Measurements from ENCODE around the gene TPST2.

The TPST2 gene

GRCh38 chr22:26525946-26526564 is 63.9 kb downstream of the TPST2 start:
- Histone ChIP-seq H3K4me1 (ENCODE audit: insufficient read depth, insufficient read length) (no peaks in the 10 kb centered on the region), H3K9ac (ENCODE audit: insufficient read length, low read depth) (no peak overlapping the region), H3K4me3 (ENCODE audit: insufficient read length, low read depth) (no peak overlapping the region), H3K9me3 (ENCODE audit: insufficient read depth, low read length) (no peaks in the 10 kb centered on the region), H3K27me3 (ENCODE audit: insufficient read depth, insufficient read length) (no peaks in the 10 kb centered on the region), H3K36me3 (ENCODE audit: insufficient read depth, insufficient read length, low read length) (peaks cover 47% of the 10 kb centered on the region)
- TF ChIP-seq YY1 (IDR thresholded peaks at IDR 0.05; ENCODE audit: insufficient read depth, insufficient read length) (no peak), ZNF274 (IDR thresholded peaks at IDR 0.05; ENCODE audit: low read depth, low read length) (no peak), SUZ12 (IDR thresholded peaks at IDR 0.05; ENCODE audit: extremely low read depth, insufficient read depth, insufficient read length) (no peak)
- DNase-seq (ENCODE audit: low read depth, low spot score), result no peak

DNA sequence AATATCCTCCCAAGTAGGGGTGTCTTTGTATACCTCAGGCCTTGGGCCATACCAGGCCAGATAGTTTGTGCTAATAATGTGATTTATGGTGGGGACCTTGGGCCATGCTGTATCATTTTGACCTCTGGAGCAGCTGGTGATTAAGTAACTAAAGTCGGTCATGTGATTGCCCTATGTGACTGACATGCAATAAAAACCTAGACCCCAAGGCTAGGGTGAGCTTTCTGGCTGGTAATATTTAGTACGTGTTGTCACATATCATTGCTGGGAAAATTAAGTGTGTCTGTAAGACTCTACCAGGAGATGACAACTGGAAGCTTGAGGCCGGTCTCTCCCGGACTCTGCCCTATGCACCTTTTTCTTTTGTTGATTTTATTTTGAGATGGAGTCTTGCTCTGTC is 65.1 kb downstream of the TPST2 start:
- Histone ChIP-seq H3K4me3 (ENCODE audit: insufficient read length, low read depth) (no peak overlapping the region), H3K36me3 (ENCODE audit: insufficient read depth, insufficient read length, low read length) (peaks cover 44% of the 10 kb centered on the region), H3K9me3 (ENCODE audit: insufficient read depth, low read length) (no peaks in the 10 kb centered on the region), H3K4me1 (ENCODE audit: insufficient read depth, insufficient read length) (no peaks in the 10 kb centered on the region), H3K9ac (ENCODE audit: insufficient read length, low read depth) (no peak overlapping the region), H3K27me3 (ENCODE audit: insufficient read depth, insufficient read length) (no peaks in the 10 kb centered on the region)
- TF ChIP-seq ZNF274 (IDR thresholded peaks at IDR 0.05; ENCODE audit: low read depth, low read length) (no peak), SUZ12 (IDR thresholded peaks at IDR 0.05; ENCODE audit: extremely low read depth, insufficient read depth, insufficient read length) (no peak), YY1 (IDR thresholded peaks at IDR 0.05; ENCODE audit: insufficient read depth, insufficient read length) (no peak)
- DNase-seq (ENCODE audit: low read depth, low spot score), result no peak

DNA sequence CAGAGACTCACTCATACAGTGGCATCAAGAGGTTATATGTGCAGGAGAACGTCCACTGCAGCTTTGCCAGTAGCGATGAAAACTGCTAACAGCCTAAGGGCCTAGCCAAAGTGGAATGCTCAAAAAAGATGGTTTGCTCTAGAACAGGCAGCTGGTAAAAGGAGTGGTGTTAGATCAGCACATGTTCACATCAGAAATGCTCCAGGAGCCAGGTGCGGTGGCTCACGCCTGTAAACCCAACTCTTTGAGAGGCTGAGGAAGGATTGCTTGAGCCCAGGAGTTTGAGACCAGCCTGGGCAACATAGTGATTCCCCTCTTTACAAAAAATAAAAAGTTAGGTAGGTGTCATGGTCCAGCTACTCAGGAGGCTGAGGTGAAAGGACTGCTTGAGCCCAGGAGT is 67.3 kb downstream of the TPST2 start:
- H3K4me1 ChIP-seq (ENCODE audit: insufficient read depth, insufficient read length), result no peaks in the 10 kb centered on the region
- no peak overlapping the region for H3K9ac ChIP-seq (ENCODE audit: insufficient read length, low read depth)
- TF ChIP-seq YY1 (IDR thresholded peaks at IDR 0.05; ENCODE audit: insufficient read depth, insufficient read length) (no peak), SUZ12 (IDR thresholded peaks at IDR 0.05; ENCODE audit: extremely low read depth, insufficient read depth, insufficient read length) (no peak), ZNF274 (IDR thresholded peaks at IDR 0.05; ENCODE audit: low read depth, low read length) (no peak)
- H3K36me3 ChIP-seq (ENCODE audit: insufficient read depth, insufficient read length, low read length), result peaks cover 25% of the 10 kb centered on the region
- H3K9me3 ChIP-seq (ENCODE audit: insufficient read depth, low read length), result no peaks in the 10 kb centered on the region
- DNase-seq (ENCODE audit: low read depth, low spot score), result no peak
- H3K4me3 ChIP-seq (ENCODE audit: insufficient read length, low read depth), result no peak overlapping the region
- no peaks in the 10 kb centered on the region for H3K27me3 ChIP-seq (ENCODE audit: insufficient read depth, insufficient read length)

GRCh38 chr22:26522012-26522411 is 67.9 kb downstream of the TPST2 start:
- Histone ChIP-seq H3K4me1 (ENCODE audit: insufficient read depth, insufficient read length) (no peaks in the 10 kb centered on the region), H3K36me3 (ENCODE audit: insufficient read depth, insufficient read length, low read length) (peaks cover 19% of the 10 kb centered on the region), H3K4me3 (ENCODE audit: insufficient read length, low read depth) (no peak overlapping the region), H3K9me3 (ENCODE audit: insufficient read depth, low read length) (no peaks in the 10 kb centered on the region), H3K9ac (ENCODE audit: insufficient read length, low read depth) (no peak overlapping the region), H3K27me3 (ENCODE audit: insufficient read depth, insufficient read length) (no peaks in the 10 kb centered on the region)
- TF ChIP-seq ZNF274 (IDR thresholded peaks at IDR 0.05; ENCODE audit: low read depth, low read length), result no peak
- TF ChIP-seq YY1 (IDR thresholded peaks at IDR 0.05; ENCODE audit: insufficient read depth, insufficient read length), result no peak
- TF ChIP-seq SUZ12 (IDR thresholded peaks at IDR 0.05; ENCODE audit: extremely low read depth, insufficient read depth, insufficient read length), result no peak
- no peak for DNase-seq (ENCODE audit: low read depth, low spot score)

- Histone ChIP-seq H3K4me3 (ENCODE audit: insufficient read length, low read depth) (no peak overlapping the region), H3K36me3 (ENCODE audit: insufficient read depth, insufficient read length, low read length) (no peaks in the 10 kb centered on the region), H3K4me1 (ENCODE audit: insufficient read depth, insufficient read length) (peaks cover 2% of the 10 kb centered on the region), H3K27me3 (ENCODE audit: insufficient read depth, insufficient read length) (no peaks in the 10 kb centered on the region), H3K9me3 (ENCODE audit: insufficient read depth, low read length) (no peaks in the 10 kb centered on the region), H3K9ac (ENCODE audit: insufficient read length, low read depth) (no peak overlapping the region)
- TF ChIP-seq ZNF274 (IDR thresholded peaks at IDR 0.05; ENCODE audit: low read depth, low read length), result no peak
- TF ChIP-seq SUZ12 (IDR thresholded peaks at IDR 0.05; ENCODE audit: extremely low read depth, insufficient read depth, insufficient read length), result no peak
- TF ChIP-seq YY1 (IDR thresholded peaks at IDR 0.05; ENCODE audit: insufficient read depth, insufficient read length), result no peak
- no peak for DNase-seq (ENCODE audit: low read depth, low spot score)
Measured at GRCh38 chr22:26517429-26517828, 72.5 kb downstream of the TPST2 start.

GRCh38 chr22:26516503-26516902 is 73.4 kb downstream of the TPST2 start:
- H3K27me3 ChIP-seq (ENCODE audit: insufficient read depth, insufficient read length), result no peaks in the 10 kb centered on the region

GRCh38 chr22:26515931-26516330 is 74.0 kb downstream of the TPST2 start:
- Histone ChIP-seq H3K27me3 (ENCODE audit: insufficient read depth, insufficient read length) (no peaks in the 10 kb centered on the region), H3K9ac (ENCODE audit: insufficient read length, low read depth) (no peak overlapping the region), H3K9me3 (ENCODE audit: insufficient read depth, low read length) (no peaks in the 10 kb centered on the region), H3K4me3 (ENCODE audit: insufficient read length, low read depth) (no peak overlapping the region), H3K36me3 (ENCODE audit: insufficient read depth, insufficient read length, low read length) (no peaks in the 10 kb centered on the region), H3K4me1 (ENCODE audit: insufficient read depth, insufficient read length) (peaks cover 2% of the 10 kb centered on the region)
- TF ChIP-seq YY1 (IDR thresholded peaks at IDR 0.05; ENCODE audit: insufficient read depth, insufficient read length), result no peak
- TF ChIP-seq SUZ12 (IDR thresholded peaks at IDR 0.05; ENCODE audit: extremely low read depth, insufficient read depth, insufficient read length), result no peak
- no peak for TF ChIP-seq ZNF274 (IDR thresholded peaks at IDR 0.05; ENCODE audit: low read depth, low read length)
- no peak for DNase-seq (ENCODE audit: low read depth, low spot score)

More at GRCh38 chr22:26516503-26516902, 73.4 kb downstream of the TPST2 start:
- no peak for DNase-seq (ENCODE audit: low read depth, low spot score)
- H3K9ac ChIP-seq (ENCODE audit: insufficient read length, low read depth), result no peak overlapping the region
- H3K36me3 ChIP-seq (ENCODE audit: insufficient read depth, insufficient read length, low read length), result no peaks in the 10 kb centered on the region
- peaks cover 2% of the 10 kb centered on the region for H3K4me1 ChIP-seq (ENCODE audit: insufficient read depth, insufficient read length)
- no peak overlapping the region for H3K4me3 ChIP-seq (ENCODE audit: insufficient read length, low read depth)
- H3K9me3 ChIP-seq (ENCODE audit: insufficient read depth, low read length), result no peaks in the 10 kb centered on the region
- TF ChIP-seq YY1 (IDR thresholded peaks at IDR 0.05; ENCODE audit: insufficient read depth, insufficient read length) (no peak), ZNF274 (IDR thresholded peaks at IDR 0.05; ENCODE audit: low read depth, low read length) (no peak), SUZ12 (IDR thresholded peaks at IDR 0.05; ENCODE audit: extremely low read depth, insufficient read depth, insufficient read length) (no peak)
